ENCODE results near the gene ASH1L.
"Not testable (repeated sequence)": the region's sequence is repeated elsewhere in the genome, so short reads cannot be mapped to it uniquely, and the experiment has no call there.

Gene ASH1L

DNA sequence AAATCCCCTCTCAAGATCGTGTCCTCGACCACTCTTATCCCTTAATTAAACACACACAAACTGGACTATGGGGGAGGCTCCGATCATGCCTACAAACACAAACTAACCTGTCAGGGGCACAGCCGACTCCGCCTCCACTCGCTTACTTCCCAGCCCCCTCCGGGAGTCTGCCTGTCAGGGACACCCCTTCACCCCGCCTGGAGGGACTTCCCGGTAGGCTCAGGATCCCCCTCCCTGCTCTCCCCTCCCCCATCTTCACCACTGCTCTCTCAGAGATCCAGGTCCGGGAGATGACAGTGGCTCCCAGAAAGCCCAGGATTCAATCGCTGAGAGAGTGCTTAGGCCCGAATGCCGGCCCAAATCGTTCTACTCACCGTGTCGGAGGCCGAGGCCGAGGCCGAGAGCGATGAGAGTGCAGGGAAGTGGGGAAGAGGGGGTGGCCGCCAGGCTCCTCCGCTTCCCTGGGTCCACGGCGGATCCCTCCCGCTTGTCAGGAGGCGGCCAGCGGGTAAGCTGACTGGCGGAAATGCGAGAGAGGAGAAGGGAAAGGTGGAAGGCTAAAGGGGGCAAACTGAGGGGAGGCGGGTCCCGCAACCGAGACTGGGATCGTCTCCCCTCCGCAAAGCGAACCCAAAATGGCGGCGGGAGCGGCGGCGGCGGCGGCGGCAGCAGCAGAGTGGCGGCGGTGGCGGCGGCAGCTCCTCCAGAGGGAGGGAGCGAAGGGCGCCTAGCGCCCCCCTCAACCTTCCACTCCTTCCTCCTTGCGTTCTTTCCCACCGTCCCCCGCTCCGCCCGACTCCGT lies 623 bp downstream of the ASH1L start:
- not testable (repeated sequence) for DNase-seq

DNA sequence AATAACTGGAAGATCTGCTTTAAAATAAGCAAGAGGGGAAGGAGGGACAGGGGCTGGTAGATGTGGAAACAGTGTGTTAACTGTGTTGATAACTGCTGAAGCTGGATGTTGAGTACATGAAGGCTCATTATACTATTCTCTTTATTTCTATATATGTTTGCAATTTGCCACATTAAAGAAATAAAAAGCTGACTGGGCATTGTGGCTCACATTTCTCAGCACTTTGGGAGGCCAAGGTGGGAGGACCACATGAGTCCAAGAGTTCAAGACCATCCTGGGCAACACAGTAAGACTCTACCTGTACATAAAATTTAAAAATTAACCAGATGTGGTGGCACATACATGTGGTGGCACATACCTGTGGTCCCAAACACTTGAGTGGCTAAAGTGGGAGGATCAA lies 6.7 kb downstream of the ASH1L start:
- DNase-seq: no peak

DNA sequence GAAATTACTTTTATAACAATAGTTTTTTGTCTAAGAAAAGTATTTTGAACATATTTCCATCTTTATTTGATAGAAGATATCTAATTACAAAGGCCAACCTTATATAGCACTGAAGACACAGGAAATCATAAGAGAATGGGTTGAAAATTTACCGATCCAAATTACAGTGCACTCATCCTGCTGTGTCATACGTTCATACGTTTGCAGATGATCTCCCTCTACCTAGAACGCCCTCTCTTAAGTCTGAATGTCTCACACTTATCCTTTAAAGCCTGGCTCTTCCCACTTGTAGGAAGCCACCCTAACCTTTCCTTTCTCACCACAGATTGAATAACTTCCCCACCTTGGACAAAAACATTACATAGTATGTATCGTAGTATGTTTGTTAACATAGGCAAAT lies 9.3 kb downstream of the ASH1L start:
- no peak for DNase-seq

- DNase-seq: no peak
Measured at GRCh38 chr1:155548706-155549105, 13.9 kb downstream of the ASH1L start.

DNA sequence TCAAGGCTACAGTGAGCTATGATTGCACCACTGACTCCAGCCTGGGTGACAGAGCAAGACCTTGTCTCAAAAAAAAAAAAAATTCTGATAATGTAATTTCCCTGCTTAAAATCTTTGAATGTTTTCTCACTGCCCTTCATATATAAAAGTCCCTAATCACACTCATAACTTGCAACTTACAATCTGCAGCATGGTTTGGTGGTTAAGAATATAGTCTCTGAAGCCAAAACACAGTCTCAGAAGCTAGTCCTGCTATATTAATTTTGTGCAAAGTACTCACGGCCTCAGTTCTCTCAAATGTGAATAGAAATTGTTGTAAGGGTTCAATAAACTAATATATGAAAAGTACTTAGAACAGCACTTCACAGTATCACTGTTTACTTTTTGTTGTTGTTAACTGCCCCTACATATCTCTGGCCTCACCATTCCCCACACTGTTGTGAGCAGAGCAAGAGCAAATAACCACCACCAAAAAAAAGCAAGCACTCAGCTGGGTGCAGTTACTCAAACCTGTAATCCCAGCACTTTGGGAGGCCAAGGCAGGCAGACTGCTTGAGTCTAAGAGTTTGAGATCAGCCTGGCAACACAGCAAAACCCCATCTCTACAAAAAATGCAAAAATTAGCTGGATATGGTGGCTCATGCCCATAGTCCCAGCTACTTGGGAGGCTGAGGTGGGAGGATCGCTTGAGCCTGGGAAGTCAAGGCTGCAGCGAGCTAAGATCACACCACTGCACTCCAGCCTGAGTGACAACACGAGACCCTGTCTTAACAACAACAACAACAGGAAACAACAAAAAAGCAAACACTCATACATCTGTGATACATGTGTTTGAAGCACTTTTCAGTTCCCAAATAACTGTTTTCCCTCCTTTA lies 22.4 kb downstream of the ASH1L start:
- DNase-seq: no peak

DNA sequence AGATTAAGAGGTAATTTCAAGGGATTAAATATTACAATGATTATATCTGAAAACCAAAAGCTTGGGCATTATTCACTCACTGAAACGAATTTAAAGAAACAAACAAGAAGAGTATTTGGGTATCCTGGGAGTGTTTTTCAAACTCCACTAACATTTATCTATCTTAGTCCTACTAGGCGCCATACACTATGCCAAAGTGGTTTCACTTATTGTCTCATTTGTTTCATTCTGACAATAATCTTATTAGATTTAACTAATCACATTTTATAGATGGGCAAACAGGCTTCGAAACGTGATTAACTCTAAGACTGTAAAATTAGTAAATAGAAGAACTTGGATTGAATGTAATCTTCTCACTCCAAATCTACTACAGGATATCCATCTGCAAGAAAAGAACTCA lies 25.4 kb downstream of the ASH1L start:
- DNase-seq: no peak

DNA sequence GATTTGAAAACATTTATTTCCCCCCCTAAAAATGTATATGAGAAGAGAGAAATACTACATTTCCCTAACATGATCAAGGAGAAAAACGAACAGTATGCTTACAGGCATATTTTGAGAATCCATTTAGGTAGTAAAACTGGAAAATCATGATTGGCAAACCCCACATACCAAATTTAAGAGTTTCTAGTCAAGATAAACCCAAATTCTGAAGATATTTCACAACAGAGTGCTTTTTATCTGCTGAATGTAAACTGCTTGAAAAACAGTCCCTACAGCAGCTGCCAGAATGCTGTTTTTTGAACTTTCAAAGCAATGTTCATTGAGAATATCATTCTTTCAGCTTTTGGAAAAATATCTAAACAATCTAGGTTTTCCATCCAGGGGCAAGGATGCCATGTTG lies 31.0 kb downstream of the ASH1L start:
- DNase-seq: no peak

GRCh38 chr1:155529929-155530328 lies 32.7 kb downstream of the ASH1L start:
- no peak for DNase-seq

DNA sequence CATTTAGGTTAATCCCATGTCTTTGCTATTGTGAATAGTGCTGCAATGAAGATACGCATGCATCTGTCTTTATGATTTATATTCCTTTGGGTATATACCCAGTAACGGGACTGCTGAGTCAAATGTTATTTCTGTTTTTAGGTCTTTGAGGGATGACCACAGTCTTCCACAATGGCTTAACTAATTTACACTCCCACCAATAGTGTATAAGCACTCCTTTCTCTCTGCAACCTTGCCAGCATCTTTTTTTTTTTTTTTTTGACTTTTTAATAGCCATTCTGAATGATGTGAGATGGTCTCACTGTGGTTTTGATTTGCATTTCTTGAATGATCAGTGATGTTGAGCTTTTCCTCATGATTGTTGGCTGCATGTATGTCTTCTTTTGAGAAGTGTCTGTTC lies 33.5 kb downstream of the ASH1L start:
- DNase-seq: no peak

- no peak for DNase-seq
Measured at GRCh38 chr1:155527677-155528076, 34.9 kb downstream of the ASH1L start.

DNA sequence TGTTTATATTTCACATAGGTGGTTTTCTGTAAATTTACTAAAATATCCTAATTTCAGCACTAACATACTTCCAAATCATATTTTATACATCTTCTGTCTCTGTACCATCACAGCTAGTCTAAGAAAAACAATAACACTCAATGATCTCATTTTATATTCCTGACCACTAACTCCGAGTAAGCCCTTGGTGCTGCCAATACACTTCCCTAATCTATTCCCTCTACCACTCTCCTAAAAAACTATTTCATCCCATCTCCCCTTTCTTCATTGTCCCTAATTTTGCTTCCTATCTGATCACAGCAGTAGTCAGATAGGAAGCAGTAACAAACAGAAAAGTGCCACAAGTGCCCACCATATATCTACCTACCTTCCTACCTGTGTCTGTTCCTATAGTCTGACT lies 36.2 kb downstream of the ASH1L start:
- no peak for DNase-seq

GRCh38 chr1:155522069-155522468 lies 40.5 kb downstream of the ASH1L start:
- DNase-seq: no peak

DNA sequence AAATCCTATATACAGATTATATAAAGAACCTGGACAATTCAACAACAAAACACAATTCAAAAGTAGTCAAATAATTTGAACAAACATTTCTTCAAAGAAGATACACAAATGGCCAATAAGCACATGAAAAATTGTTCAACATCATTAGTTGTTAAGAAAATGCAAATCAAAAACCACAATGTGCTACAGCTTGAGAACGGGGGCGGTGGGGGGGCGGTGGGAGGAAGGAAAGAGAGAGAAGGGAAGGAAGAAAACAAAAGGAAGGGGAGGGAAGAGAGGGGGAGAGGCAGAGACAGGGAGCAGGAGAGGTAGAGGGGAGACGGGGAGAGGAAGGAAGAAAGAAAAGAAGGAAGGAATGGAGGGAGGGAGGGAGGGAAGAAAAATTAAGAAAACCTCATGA lies 44.1 kb downstream of the ASH1L start:
- DNase-seq: no peak

GRCh38 chr1:155514582-155515187 lies 47.9 kb downstream of the ASH1L start:
- DNase-seq: no peak

DNA sequence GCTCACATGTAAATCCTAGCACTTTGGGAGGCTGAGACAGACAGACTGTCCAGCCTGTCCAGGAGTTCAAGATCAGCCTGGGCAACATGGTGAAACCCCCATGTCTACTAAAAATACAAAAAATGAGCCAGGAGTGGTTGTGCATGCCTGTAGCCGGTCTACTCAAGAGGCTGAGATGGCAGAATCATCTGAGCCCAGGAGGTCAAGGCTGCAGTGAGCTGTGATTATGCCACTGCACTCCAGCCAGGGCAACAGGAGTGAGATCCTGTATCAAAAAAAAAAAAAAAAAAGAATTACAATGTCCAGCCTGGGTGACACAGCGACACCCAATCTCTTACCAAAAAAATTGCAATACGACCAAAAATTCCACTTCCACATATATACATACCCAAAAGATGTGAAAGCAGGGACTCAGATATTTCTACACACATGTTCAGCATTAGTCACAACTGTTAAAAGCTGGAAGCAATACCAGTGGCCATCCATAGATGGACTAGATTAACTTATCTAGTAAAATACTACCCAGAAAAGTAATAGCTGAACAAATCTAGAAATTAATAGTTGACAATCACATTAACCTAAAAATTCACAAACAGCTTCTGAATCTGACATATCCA lies 49.2 kb downstream of the ASH1L start:
- no peak for DNase-seq

- DNase-seq: not testable (repeated sequence)
Measured at GRCh38 chr1:155511385-155511784, 51.2 kb downstream of the ASH1L start.

- no peak for DNase-seq
Measured at GRCh38 chr1:155509064-155509463, 53.5 kb downstream of the ASH1L start.

- no peak for DNase-seq
Measured at GRCh38 chr1:155507945-155508344, 54.7 kb downstream of the ASH1L start.

- not testable (repeated sequence) for DNase-seq
Measured at GRCh38 chr1:155505963-155506362, 56.6 kb downstream of the ASH1L start.

DNA sequence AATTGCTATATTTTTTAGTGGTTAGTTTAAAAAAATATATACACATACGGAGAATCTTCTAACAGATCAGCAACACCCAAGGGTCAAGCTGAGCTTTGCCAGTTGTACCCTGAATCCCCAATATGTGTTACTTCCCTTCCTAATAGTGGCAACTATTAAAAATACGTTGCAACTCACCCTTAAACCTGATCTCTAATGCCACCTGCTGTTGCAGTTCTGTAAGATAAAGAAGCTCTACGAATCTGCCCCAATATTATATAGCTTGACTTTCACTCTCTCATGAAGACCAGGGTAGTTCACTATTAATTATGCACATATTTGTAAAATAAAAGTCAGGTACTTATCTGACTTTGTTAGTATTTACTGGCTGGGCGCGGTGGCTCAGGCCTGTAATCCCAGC lies 58.4 kb downstream of the ASH1L start:
- DNase-seq: no peak

DNA sequence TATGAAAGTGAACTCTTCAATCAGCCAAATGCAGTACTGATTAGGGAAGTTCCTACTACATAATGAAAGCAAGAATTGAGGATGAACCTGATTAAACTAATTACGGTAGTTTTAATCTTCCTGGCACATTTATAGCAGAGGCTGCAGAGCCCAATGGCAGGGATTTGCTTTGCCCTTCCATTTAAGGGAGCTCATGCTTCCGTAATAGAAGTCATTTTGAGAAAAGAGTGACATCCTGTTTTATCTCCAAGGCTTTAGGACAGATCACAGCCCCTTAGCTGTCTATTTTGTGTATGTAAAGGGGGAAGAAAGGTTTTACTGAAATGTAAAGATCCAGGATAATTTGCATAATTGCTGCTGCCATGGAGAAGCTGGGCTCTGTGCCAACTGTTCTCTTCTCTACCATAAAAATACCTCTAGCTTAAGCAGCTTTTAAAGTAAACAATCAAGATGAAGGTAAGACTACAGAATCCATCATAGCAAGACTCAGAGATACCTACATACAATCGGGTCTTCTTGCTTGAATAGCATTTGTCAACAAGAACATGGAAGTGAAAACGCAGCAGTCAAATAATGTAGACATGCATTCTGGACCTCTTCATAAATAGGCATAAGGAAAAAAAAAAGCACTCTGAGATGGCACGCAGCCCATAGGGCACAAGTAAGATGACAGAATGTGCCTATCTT lies 62.5 kb downstream of the ASH1L start:
- no peak for DNase-seq

DNA sequence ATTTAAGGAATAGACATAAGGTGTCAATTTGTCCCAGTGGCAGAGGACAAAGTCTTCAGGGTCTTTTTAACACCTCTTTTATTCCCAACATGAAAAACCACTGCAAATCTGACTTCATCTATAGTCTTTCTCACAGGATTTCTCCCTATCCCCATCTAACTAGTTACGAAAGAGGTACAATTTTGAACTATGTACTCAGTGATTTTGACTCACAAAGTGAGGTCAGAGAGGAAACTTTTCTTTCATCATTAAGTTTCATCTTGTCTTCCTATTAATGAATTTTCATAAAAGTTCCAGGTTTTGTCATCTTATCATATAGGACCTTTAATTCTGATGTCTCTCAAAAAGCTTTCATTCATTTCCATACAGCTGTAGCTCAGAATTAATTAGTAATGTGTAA lies 63.3 kb downstream of the ASH1L start:
- no peak for DNase-seq

DNA sequence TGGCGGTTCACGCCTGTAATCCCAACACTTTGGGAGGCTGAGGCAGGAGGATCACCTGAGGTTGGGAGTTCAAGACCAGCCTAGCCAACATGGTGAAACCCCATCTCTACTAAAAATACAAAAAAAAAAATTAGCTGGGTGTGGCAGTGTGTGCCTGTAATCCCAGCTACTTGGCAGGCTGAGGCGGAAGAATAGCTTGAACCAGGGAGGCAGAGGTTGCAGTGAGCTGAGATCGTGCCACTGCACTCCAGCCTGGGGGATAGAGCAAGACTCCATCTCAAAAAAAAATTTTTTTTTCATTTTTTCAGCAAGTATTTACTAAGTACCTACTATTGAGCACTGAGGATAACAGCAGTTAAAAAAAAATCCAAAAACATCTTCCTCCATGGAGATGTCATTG lies 69.0 kb downstream of the ASH1L start:
- DNase-seq: not testable (repeated sequence)
